Immature natural killer cell (primary cell): ENCODE measurements around the gene PELO. TPM values are rescaled to one million over a fixed set of nuclear protein-coding genes. Genes with fewer than 3 reads are reported as not detected.

ENCODE experiments used
- DNase-seq, 3 donors: peaks; one replicate each; pipeline ENCODE4 v3.0.0; 2022; ENCODE audit warnings: mixed read lengths in 1 of 3
- H3K27ac Mint-ChIP-seq, 6 donors: one replicate each; pipeline ENCODE4 v1.8.0; 2020; ENCODE audit warnings: mixed read lengths in 6 of 6, mild to moderate bottlenecking in 5 of 6, inconsistent platforms in 4 of 6, moderate library complexity in 3 of 6
- H3K27me3 Mint-ChIP-seq, 3 donors: one replicate each; pipeline ENCODE4 v1.8.0; 2020 to 2021; ENCODE audit warnings: low read depth in 3 of 3, mild to moderate bottlenecking in 3 of 3, mixed read lengths in 3 of 3, moderate library complexity in 3 of 3, inconsistent platforms in 1 of 3
- H3K36me3 Mint-ChIP-seq, 3 donors: one replicate each; pipeline ENCODE4 v1.8.0; 2020; ENCODE audit warnings: mixed read lengths in 3 of 3, inconsistent platforms in 2 of 3, mild to moderate bottlenecking in 2 of 3
- H3K4me1 Mint-ChIP-seq, 2 donors: one replicate each; pipeline ENCODE4 v1.8.0; 2020; ENCODE audit warnings: inconsistent platforms in 2 of 2, mild to moderate bottlenecking in 2 of 2, mixed read lengths in 2 of 2, moderate library complexity in 1 of 2
- H3K4me3 Mint-ChIP-seq, 5 donors: one replicate each; pipeline ENCODE4 v1.8.0; 2020; ENCODE audit warnings: mild to moderate bottlenecking in 5 of 5, mixed read lengths in 5 of 5, inconsistent platforms in 3 of 5, moderate library complexity in 3 of 5
- H3K9me3 Mint-ChIP-seq, 6 donors: one replicate each; pipeline ENCODE4 v1.8.0; 2020; ENCODE audit warnings: mild to moderate bottlenecking in 6 of 6, mixed read lengths in 6 of 6, inconsistent platforms in 4 of 6, moderate library complexity in 3 of 6
- polyA plus RNA-seq, 3 donors: library from polyadenylated mRNA; unstranded; fragments of 300-500 nt; fragmentation: Illumina TruSeq; gene quantifications; one replicate each; pipeline ENCODE4 v1.2.3, GENCODE V29; 2021

The PELO gene
- polyA plus RNA-seq, 3 donors from 2014 or later = 1.3 to 10.5 (median 2.3) TPM

DNA sequence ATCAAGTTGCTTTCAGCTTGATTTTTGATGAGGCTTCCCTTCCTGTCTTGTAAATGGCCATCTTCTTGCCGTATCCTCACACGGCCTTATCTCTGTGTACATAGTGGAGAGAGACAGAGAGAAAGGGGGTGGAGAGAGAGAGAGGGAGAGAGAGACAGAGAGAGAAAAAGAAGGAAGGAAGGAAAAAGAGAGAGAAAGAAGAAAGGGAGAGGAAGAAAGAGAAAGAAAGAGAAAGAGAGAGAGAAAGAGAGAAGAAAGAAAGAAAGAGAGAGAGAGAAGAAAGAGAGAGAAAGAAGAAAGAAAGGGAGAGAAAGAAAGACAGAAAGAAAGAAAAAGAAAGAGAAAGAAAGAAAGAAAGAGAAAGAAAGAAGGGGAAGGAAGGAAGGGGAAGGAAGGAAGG is 46.6 kb downstream of the PELO start:
- H3K27ac Mint-ChIP-seq = no peak overlapping the region
- H3K27me3 Mint-ChIP-seq = peaks cover 0 to 4% (median 2%) of the 10 kb centered on the region in 3 donors
- no peak for DNase-seq

DNA sequence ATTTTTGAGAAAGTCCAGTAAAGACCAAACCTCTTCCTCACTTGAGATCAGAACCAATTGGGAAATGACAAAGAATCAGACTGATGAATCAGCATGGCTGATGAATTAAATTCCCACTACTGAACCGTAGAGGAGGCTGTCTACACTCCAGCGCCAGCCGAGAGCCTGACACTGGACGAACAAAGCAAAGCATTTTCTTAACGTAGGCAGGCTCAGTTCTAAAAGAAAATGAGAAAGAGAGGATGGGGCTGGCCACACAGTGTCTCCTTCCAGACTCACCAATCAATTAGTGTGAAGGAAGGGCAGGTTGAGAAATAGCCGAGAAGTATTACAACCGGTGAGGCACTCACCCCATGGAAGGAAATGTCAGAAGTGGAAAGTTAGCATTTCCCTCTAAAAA is 49.4 kb downstream of the PELO start:
- DNase-seq = no peak
- H3K4me1 Mint-ChIP-seq = no peaks in the 10 kb centered on the region
- no peaks in the 10 kb centered on the region for H3K36me3 Mint-ChIP-seq
- H3K4me3 Mint-ChIP-seq = no peak overlapping the region
- H3K27me3 Mint-ChIP-seq = peaks cover 0 to 2% (median 2%) of the 10 kb centered on the region in 3 donors
- no peaks in the 10 kb centered on the region for H3K9me3 Mint-ChIP-seq
- no peak overlapping the region for H3K27ac Mint-ChIP-seq

More for the DNA sequence above, 46.6 kb downstream of the PELO start:
- Mint-ChIP-seq H3K36me3 (no peaks in the 10 kb centered on the region), H3K9me3 (no peaks in the 10 kb centered on the region), H3K4me3 (no peak overlapping the region), H3K4me1 (no peaks in the 10 kb centered on the region)

Other genes starting within 250 kb of the PELO start
- 1 to 10 TPM in 1 of 3 donors, not detected in 2; 7.3 TPM for gene ITGA1, start within 50 bp of the PELO start, polyA plus RNA-seq
- not detected for gene ITGA2, start 201.4 kb downstream of the PELO start, polyA plus RNA-seq